Activated CD8-positive, alpha-beta memory T cell treated with anti-CD3 and anti-CD28 coated beads for 24 hours (primary cell): ENCODE results near the gene IFI27L2.

Source experiments
- DNase-seq: peaks from one replicate; pipeline ENCODE4 v3.0.0-alpha.2; 2020

The IFI27L2 gene

GRCh38 chr14:94098326-94098992 is 30.9 kb downstream of the IFI27L2 start:
- DNase-seq = no peak

GRCh38 chr14:94097091-94097490 is 32.3 kb downstream of the IFI27L2 start:
- DNase-seq = no peak

DNA sequence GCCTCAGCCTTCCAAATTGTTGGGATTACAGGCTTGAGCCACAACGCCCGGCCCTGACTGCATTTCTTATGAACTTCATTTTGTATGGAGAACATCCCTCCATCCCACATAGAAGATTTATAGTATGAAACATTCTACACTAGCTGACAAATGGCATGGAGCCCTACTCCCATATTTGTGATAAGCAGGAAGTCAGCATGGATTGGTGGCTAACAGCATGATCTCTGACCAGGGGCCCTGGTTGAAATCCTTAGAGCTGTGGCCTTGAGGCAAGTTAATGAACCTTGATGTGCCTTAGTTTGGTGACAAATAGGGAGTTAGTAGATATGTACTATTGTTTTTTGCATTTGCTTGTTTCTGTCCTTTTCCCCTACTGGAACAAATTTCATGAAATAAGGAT is 36.0 kb downstream of the IFI27L2 start:
- no peak for DNase-seq

GRCh38 chr14:94089479-94089878 is 39.9 kb downstream of the IFI27L2 start:
- no peak for DNase-seq

DNA sequence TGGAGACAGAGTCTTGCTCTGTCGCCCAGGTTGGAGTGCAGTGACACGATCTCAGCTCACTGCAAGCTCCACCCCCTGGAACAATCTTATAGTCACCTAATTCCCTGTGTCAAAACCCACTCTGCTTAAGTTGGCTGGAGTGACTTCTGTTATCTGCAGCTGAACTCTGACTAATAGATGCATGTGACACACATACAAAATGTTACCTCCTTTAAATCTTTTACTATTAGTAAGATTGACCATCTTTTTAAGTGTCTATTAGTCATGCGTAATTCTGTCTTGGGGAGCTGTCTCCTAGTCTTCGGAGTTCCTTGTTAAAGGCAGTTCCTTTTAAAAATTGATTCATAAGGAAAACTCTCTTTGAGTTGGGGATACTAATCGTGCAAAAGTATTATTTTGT is 40.9 kb downstream of the IFI27L2 start:
- DNase-seq = no peak

- DNase-seq = no peak
These were observed 41.5 kb downstream of the IFI27L2 start for GRCh38 chr14:94087891-94088290.

- DNase-seq = no peak
These were observed 48.0 kb downstream of the IFI27L2 start for GRCh38 chr14:94081386-94081820.

DNA sequence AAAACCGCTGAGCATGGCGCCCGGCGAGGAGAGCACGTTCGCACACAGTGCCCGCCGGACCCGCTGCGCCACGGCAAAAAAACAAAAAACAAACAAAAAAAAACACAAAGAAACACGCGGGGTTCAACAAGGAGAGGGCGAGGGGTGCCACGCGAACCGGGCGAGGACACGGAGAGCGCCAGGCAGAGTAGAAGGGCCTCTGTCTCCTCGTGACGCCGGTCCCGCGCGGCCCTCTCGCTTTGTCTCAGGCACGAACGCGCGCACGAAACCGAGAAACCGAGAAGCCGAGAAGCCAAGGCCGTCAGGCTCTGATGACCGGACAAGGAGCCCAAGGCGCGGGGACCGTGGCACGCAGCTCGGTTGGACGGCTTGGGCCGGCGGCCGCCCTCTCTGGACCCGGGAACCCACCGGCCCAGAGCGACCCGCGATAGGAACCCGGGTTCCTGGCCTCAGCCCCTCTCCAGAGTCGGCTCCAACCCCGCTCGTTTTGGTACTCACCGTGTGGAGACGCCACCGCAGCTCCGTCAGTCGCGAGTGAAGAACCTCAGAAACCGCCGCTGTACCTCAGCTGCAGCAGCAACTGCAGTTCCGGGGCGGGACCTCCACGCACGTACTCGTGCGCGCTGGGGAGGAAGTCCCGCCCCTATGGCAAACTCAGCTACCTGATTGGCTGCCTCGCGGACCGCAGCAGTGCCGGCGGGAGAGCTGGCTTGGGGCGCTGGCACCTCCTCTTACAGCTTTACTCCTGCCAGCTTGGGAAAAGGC is 48.6 kb downstream of the IFI27L2 start, which contains the start of the genes DDX24 and IFI27L1:
Gene DDX24 (minus strand): TSS at position 582 of the 765 bp plus-strand sequence. CDS start 1,460 bp downstream, outside the sequence.
Gene IFI27L1 (plus strand): TSS at position 690 of the 765 bp plus-strand sequence. CDS start 15,628 bp downstream, outside the sequence.
- peak; percentile 96 for DNase-seq

DNA sequence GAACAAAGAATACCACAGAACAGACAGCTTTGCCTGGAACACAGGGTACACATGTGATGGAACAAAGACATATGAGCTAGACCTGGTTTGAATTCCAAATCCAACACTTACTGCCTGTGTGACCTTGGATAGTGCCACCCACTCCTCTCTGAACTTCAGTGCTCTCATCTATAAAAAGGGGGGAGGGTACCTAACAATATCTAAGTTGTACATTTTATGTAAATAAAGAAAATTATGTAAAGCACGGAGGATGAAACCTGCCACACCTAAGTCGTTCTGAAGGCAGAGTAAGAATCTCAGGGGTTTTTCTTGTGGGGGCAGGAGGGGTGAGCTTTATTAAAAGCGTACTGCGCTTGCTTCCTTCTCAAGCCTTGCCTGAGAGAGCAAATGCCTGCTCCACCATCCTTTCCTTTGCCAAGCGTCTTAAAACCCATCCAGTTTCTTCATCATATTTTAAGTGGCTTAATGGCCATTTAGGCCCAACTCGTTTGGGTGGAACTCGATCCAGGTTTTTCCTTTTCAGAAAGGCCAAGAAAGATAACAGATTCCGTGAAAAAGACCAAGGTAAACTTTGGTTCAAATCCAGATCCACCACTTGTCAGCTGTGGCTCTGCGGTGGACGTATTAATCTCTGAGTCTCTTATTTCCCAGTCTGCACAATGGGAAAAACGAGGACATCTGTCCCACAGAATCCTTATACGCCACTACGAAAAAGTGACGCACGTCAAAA is 49.3 kb downstream of the IFI27L2 start:
- DNase-seq = no peak

DNA sequence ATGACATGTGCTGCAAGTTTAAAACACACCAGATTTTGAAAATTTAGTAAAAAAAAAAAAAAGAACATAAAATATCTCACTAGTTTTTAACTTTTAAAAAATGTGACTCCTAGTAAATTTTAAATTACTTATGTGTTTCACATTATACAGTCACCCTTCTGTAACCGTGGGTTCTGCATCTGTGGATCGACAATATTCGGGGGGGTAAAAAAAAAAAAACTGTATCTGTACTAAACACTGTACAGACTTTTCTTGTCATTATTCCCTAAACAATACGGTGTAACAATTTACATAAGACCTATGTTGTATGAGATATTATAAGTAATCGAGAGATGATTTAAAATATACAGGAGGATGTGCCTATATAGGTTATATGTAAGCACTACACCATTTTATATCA is 51.6 kb downstream of the IFI27L2 start:
- DNase-seq = no peak
